B cell (primary cell): ENCODE results near the gene SLC35F3. TPM values are rescaled to one million over a fixed set of nuclear protein-coding genes. Genes with fewer than 3 reads are reported as not detected.

Source experiments
- ATAC-seq: fragments of 200-7000 bp; cut with Tn5 transposase; one replicate; pipeline ENCODE4 v1.10.0; 2021; ENCODE audit warnings: low read depth, mild to moderate bottlenecking, moderate number of reproducible peaks, moderate library complexity
- CTCF ChIA-PET: fragments of 350-600 bp; sonication (Branson Sonifier 250); formaldehyde crosslinking; loops from one replicate; lab custom pipeline; 2021; ENCODE audit warnings: antibody characterized with exemption, inconsistent platforms; lab: Charles Lee
- POLR2A ChIA-PET: fragments of 350-600 bp; sonication (Branson Sonifier 250); formaldehyde crosslinking; loops from one replicate; lab custom pipeline; 2021; ENCODE audit warnings: antibody characterized with exemption; lab: Charles Lee
- DNase-seq: peaks from one replicate; pipeline ENCODE4 v3.0.0; 2013
- H2AFZ ChIP-seq: 2 replicates; pipeline ENCODE4 v1.6.1; 2012; ENCODE audit warnings: mild to moderate bottlenecking, low read depth, low read length; ENCODE audit not compliant: insufficient read depth, poor library complexity, severe bottlenecking
- H3K27ac ChIP-seq, 2 donors: 1 replicate in 1 of 2; 2 replicates in 1 of 2; pipeline ENCODE4 v1.5.1; 2012 to 2013; ENCODE audit warnings: low read length in 2 of 2, mild to moderate bottlenecking in 2 of 2, moderate library complexity in 1 of 2
- H3K27me3 ChIP-seq, 4 experiments: fragments of 200-600 bp in 1 of 4; sonication (generic) in 1 of 4; replicated peaks in 1 of 4; 1 replicate in 2 of 4; 2 replicates in 2 of 4; pipeline versions ENCODE4 v1.6.1 to v1.7.0; 2013 to 2016; ENCODE audit warnings: low read length in 3 of 4, mild to moderate bottlenecking in 2 of 4, mixed read lengths in 1 of 4, moderate library complexity in 1 of 4; ENCODE audit not compliant: insufficient read depth in 4 of 4, control insufficient read depth in 3 of 4; ENCODE audit errors: control extremely low read depth in 1 of 4
- H3K36me3 ChIP-seq, 2 experiments: replicated peaks in 1 of 2; 1 replicate in 1 of 2; 2 replicates in 1 of 2; pipeline versions ENCODE4 v1.6.1 to v1.7.1; 2013; ENCODE audit warnings: low read length in 1 of 2; ENCODE audit not compliant: insufficient read depth in 2 of 2, control insufficient read depth in 1 of 2; ENCODE audit errors: control extremely low read depth in 1 of 2, extremely low read depth in 1 of 2
- H3K4me1 ChIP-seq, 2 donors: fragments of 200-600 bp in 1 of 2; sonication (generic) in 1 of 2; 1 replicate in 1 of 2; 2 replicates in 1 of 2; pipeline versions ENCODE4 v1.5.1 to v1.6.1; 2013 to 2017; ENCODE audit warnings: low read length in 2 of 2; ENCODE audit not compliant: control insufficient read depth in 2 of 2, insufficient read depth in 2 of 2
- H3K4me2 ChIP-seq: replicated peaks from 2 replicates; pipeline ENCODE3; 2012; ENCODE audit warnings: mild to moderate bottlenecking, low read depth, low read length; ENCODE audit not compliant: poor library complexity, severe bottlenecking
- H3K4me3 ChIP-seq, 5 experiments: fragments of 200-600 bp in 1 of 5; sonication (generic) in 1 of 5; 1 replicate in 3 of 5; 2 replicates in 2 of 5; pipeline versions ENCODE4 v1.5.1 to v1.7.0; 2011 to 2016; ENCODE audit warnings: low read length in 4 of 5, mild to moderate bottlenecking in 4 of 5, low read depth in 2 of 5, control low read depth in 1 of 5, moderate library complexity in 1 of 5; ENCODE audit not compliant: insufficient read depth in 1 of 5; ENCODE audit errors: control extremely low read depth in 1 of 5, extremely low read depth in 1 of 5
- H3K79me2 ChIP-seq: fragments of 200-600 bp; sonication (generic); one replicate; pipeline ENCODE4 v1.6.0; 2016; ENCODE audit warnings: low read length; ENCODE audit not compliant: control insufficient read depth, insufficient read depth
- H3K9ac ChIP-seq: fragments of 200-600 bp; sonication (generic); 2 replicates; pipeline ENCODE4 v1.6.1; 2017; ENCODE audit warnings: mild to moderate bottlenecking, low read length, moderate library complexity
- H3K9me3 ChIP-seq, 3 donors: one replicate each; pipeline versions ENCODE4 v1.6.1 to v1.7.1; 2013; ENCODE audit warnings: low read length in 2 of 3; ENCODE audit not compliant: control insufficient read depth in 2 of 3, insufficient read depth in 1 of 3; ENCODE audit errors: control extremely low read depth in 1 of 3
- H4K20me1 ChIP-seq: 2 replicates; pipeline ENCODE4 v1.6.0; 2012; ENCODE audit warnings: mild to moderate bottlenecking, low read length; ENCODE audit not compliant: insufficient read depth, control insufficient read depth, poor library complexity, severe bottlenecking
- H3K27ac Mint-ChIP-seq: one replicate; pipeline ENCODE4 v1.8.0; 2021; ENCODE audit warnings: mixed read lengths
- H3K27me3 Mint-ChIP-seq: one replicate; pipeline ENCODE4 v1.8.0; 2021; ENCODE audit warnings: mixed read lengths
- H3K4me1 Mint-ChIP-seq: one replicate; pipeline ENCODE4 v1.8.0; 2021; ENCODE audit warnings: mixed read lengths
- H3K4me3 Mint-ChIP-seq: one replicate; pipeline ENCODE4 v1.8.0; 2021; ENCODE audit warnings: mixed read lengths
- H3K9me3 Mint-ChIP-seq: one replicate; pipeline ENCODE4 v1.8.0; 2022; ENCODE audit warnings: mixed read lengths; ENCODE audit not compliant: insufficient read depth
- CTCF ChIP-seq: fragments of 200-600 bp; IDR thresholded peaks from one replicate; pipeline ENCODE4 v1.8.0; 2022; ENCODE audit warnings: antibody characterized with exemption, mild to moderate bottlenecking
- EZH2 ChIP-seq: IDR thresholded peaks from 2 replicates; pipeline ENCODE4 v1.6.1; 2012; ENCODE audit warnings: borderline replicate concordance, low read depth, mild to moderate bottlenecking, moderate library complexity, low read length; ENCODE audit not compliant: insufficient read depth, poor library complexity, severe bottlenecking
- WGBS: methylation state at CpG from one replicate; pipeline ENCODE4 v1.1.5; 2013; ENCODE audit warnings: missing lambda C conversion rate; ENCODE audit not compliant: insufficient coverage; 5-methylcytosine and 5-hydroxymethylcytosine counted together
- intact Hi-C: fragments of 100-400 bp; cut with micrococcal nuclease; formaldehyde crosslinking; loops from one replicate; pipeline ENCODE4 v1.10.0; 2022
- polyA plus RNA-seq: library from polyadenylated mRNA; depleted of rRNA; stranded (reverse); fragments of >200 nt; gene quantifications from 2 replicates; pipeline ENCODE4 v1.2.3, GENCODE V29; 2012
- small RNA-seq: library from RNA; depleted of rRNA; stranded (forward); fragments of <200 nt; gene quantifications from one replicate; pipeline ENCODE3, GENCODE V24; 2012; ENCODE audit warnings: low replicate concordance, low read depth; ENCODE audit not compliant: insufficient read length
- total RNA-seq, 2 donors: library from RNA; stranded (reverse); fragments of 120-200 nt in 1 of 2; gene quantifications; 1 replicate in 1 of 2; 2 replicates in 1 of 2; pipeline versions ENCODE4 v1.2.3 to v1.2.4, GENCODE V29; 2013 to 2022

The SLC35F3 gene
- total and polyA plus RNA-seq, 2 donors (not counting 1 experiment from before 2014, with no cell fraction given), result not detected

GRCh38 chr1:234373959-234374254 is 469.4 kb downstream of the SLC35F3 start:
- ATAC-seq (peak; percentile 16), DNase-seq (no peak)
- Histone ChIP-seq H3K4me3 (peak overlapping the region; percentile 60 to 94 (median 86)), H3K4me2 (peak overlapping the region; percentile 87), H4K20me1 (no peaks in the 10 kb centered on the region), H3K36me3 (peaks cover 2 to 26% of the 10 kb centered on the region in 2 experiments), H3K4me1 (peaks cover 13 to 16% of the 10 kb centered on the region in 2 donors), H3K9me3 (no peaks in the 10 kb centered on the region), H3K27ac (peak overlapping the region; percentile 91 to 96), H3K27me3 (no peaks in the 10 kb centered on the region), H2AFZ (peak overlapping the region; percentile 86), H3K79me2 (peaks cover 44% of the 10 kb centered on the region), H3K9ac (peak overlapping the region; percentile 88)
- intact Hi-C loops, result loop anchor here (1.0 to 5.0 kb wide), 8 partner anchors 17 to 1130 kb away; partner anchors contain the start of genes ARID4B, B3GALNT2, GGPS1 and RBM34
- Mint-ChIP-seq H3K27me3 (no peaks in the 10 kb centered on the region), H3K4me3 (peak overlapping the region; percentile 100), H3K4me1 (peaks cover 33% of the 10 kb centered on the region), H3K9me3 (no peaks in the 10 kb centered on the region), H3K27ac (peak overlapping the region; percentile 100)
- no peak for TF ChIP-seq CTCF
- no peak for TF ChIP-seq EZH2
- POLR2A ChIA-PET, result interaction anchor here (0.6 to 1.5 kb wide), 8 partner anchors 17 to 1568 kb away, joined by 3 to 6 read pairs (median 5); partner anchors contain the start of gene RBM34
- CTCF ChIA-PET, result interaction anchor here (0.7 to 1.9 kb wide), 7 partner anchors 25 to 1131 kb away, joined by 3 to 8 read pairs (median 3); no protein-coding TSS in a partner anchor
- 0% methylated on average over 4 of the region's 6 CpGs for WGBS

Small RNAs within 50 kb of the gene (small RNA-seq; reads per million reads assigned to genes)
- gene MIR4671, result not detected
